Right cardiac atrium (tissue), 5 donors: ENCODE measurements around the gene ITIH3. TPM values are rescaled to one million over a fixed set of nuclear protein-coding genes. Genes with fewer than 3 reads are reported as not detected.
A peak's percentile ranks its signal among the peaks of the same experiment; 100 is the strongest.

Experiments
- ATAC-seq, 2 donors: fragments of 200-7000 bp; cut with Tn5 transposase; one replicate each; pipeline versions ENCODE4 v1.8.0 to v1.9.1; 2020; ENCODE audit warnings: moderate library complexity in 2 of 2, mild to moderate bottlenecking in 1 of 2
- DNase-seq, 3 donors: peaks; one replicate each; pipeline ENCODE4 v3.0.0-alpha.2; 2020
- H3K27ac ChIP-seq: one replicate; pipeline ENCODE4 v1.5.1; 2013; ENCODE audit warnings: mild to moderate bottlenecking, low read length, control low read depth, moderate library complexity
- H3K27me3 ChIP-seq: one replicate; pipeline ENCODE4 v1.6.1; 2013; ENCODE audit not compliant: control insufficient read depth, insufficient read depth
- H3K4me1 ChIP-seq: one replicate; pipeline ENCODE4 v1.6.1; 2013; ENCODE audit warnings: low read length; ENCODE audit not compliant: control insufficient read depth, insufficient read depth
- H3K4me3 ChIP-seq: one replicate; pipeline ENCODE4 v1.5.1; 2013; ENCODE audit warnings: low read length, control low read depth
- H3K9me3 ChIP-seq: one replicate; pipeline ENCODE4 v1.6.1; 2013; ENCODE audit warnings: low read length; ENCODE audit not compliant: control insufficient read depth
- WGBS: extraction: QIAGEN DNeasy Blood & Tissue Kit; methylation state at CpG from one replicate; pipeline ENCODE4 v1.1.7; 2013; 5-methylcytosine and 5-hydroxymethylcytosine counted together
- intact Hi-C, 4 donors: fragments of 100-400 bp; cut with DNase I; formaldehyde crosslinking; loops; one replicate each; pipeline versions ENCODE4 v1.11.0 to v1.14.0; 2022 to 2023
- polyA plus RNA-seq: library from polyadenylated mRNA; stranded (reverse); fragments of 200-250 nt; gene quantifications from one replicate; pipeline ENCODE4 v1.2.3, GENCODE V29; 2013
- total RNA-seq, 4 donors: library from RNA; stranded (reverse); fragmentation: NEBNext Ultra II Directional; extraction: Animal tissue kit (Norgen Biotek cat#: 25700); gene quantifications; one replicate each; pipeline ENCODE4 v1.2.1, GENCODE V29; 2021
- donor health status: healthy with polysubstance abuse.
- donor health status: DM: no; HTN: yes; CAD: no.
- donor health status: DM: no; HTN: no; CAD: no.
- donor health status: DM: no; HTN: yes; CAD: no; lungs with severe emphysema.
- donor health status: DM: yes; HTN: yes; CAD: no.

The ITIH3 gene
- total and polyA plus RNA-seq, 5 donors: 0.21 to 1.8 (median 0.51) TPM

DNA sequence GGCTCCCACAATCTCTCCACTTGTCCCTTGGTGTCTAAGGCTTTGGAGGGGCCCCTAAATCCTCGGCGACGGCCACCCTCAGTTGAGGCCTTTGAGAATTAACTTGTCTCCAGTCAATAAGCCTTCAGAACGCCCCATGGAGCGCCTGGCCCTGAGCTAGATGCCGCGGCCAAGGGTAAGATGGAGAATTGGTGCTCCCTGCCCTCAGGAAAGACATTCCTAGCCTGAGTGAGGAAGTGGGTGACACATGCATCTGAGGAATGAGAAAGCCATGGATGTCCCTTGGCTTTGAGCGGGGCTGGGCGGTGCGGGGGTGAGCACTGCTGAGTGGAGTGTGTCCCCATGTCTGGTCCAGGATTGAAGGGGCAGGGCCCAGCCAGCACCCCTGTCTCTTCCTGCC lies 22.6 kb downstream of the ITIH3 start:
- DNase-seq: peak in 1 of 3 donors; percentile 10
- WGBS: 97% methylated on average over 10 of the region's 10 CpGs
- no peak overlapping the region for H3K4me3 ChIP-seq
- no peak for ATAC-seq
- no peaks in the 10 kb centered on the region for H3K9me3 ChIP-seq
- intact Hi-C loops: no loop called here
- H3K27me3 ChIP-seq: no peaks in the 10 kb centered on the region
- H3K4me1 ChIP-seq: no peaks in the 10 kb centered on the region
- no peak overlapping the region for H3K27ac ChIP-seq

- no peak overlapping the region for H3K27ac ChIP-seq
Observed at GRCh38 chr3:52817860-52818259, 23.3 kb downstream of the ITIH3 start.

DNA sequence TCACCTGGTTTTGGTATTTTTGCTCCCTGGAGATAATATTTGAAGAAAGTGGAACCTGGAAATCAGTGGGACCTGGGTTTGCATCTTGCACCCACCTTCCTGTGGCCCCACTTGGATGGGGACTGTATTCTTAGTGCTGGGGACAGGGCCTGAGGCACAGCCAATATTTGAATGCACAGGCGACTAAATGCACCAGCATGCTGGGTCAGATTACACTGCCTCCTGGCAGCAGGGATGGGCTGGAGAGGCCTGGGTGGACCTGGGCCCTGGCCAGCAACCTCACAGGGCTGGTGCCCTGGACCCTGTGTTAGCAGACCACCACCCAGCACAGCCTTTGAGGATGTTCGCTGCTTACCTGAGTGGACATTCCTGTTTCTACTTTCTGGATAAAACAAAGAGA lies 25.3 kb downstream of the ITIH3 start:
- ATAC-seq: no peak
- WGBS: 79% methylated on average over 2 of the region's 2 CpGs
- intact Hi-C loops: no loop called here

More at GRCh38 chr3:52817860-52818259, 23.3 kb downstream of the ITIH3 start:
- H3K4me1 ChIP-seq: no peaks in the 10 kb centered on the region
- H3K9me3 ChIP-seq: no peaks in the 10 kb centered on the region
- H3K27me3 ChIP-seq: no peaks in the 10 kb centered on the region
- no peak overlapping the region for H3K4me3 ChIP-seq
- intact Hi-C loops: no loop called here
- peak in 1 of 3 donors; percentile 24 for DNase-seq
- ATAC-seq: no peak
- WGBS: 94% methylated on average over 7 of the region's 7 CpGs

GRCh38 chr3:52820736-52821135 lies 26.1 kb downstream of the ITIH3 start:
- H3K4me1 ChIP-seq: no peaks in the 10 kb centered on the region
- H3K27ac ChIP-seq: no peak overlapping the region
- H3K27me3 ChIP-seq: no peaks in the 10 kb centered on the region
- no peak overlapping the region for H3K4me3 ChIP-seq
- DNase-seq (peak in 1 of 3 donors; percentile 29), ATAC-seq (no peak)
- no peaks in the 10 kb centered on the region for H3K9me3 ChIP-seq
- intact Hi-C loops: no loop called here
- 63% methylated on average over 11 of the region's 11 CpGs for WGBS

More for the DNA sequence above, 25.3 kb downstream of the ITIH3 start:
- Histone ChIP-seq H3K9me3 (no peaks in the 10 kb centered on the region), H3K4me3 (no peak overlapping the region), H3K27ac (no peak overlapping the region), H3K27me3 (no peaks in the 10 kb centered on the region), H3K4me1 (no peaks in the 10 kb centered on the region)
- DNase-seq: no peak

DNA sequence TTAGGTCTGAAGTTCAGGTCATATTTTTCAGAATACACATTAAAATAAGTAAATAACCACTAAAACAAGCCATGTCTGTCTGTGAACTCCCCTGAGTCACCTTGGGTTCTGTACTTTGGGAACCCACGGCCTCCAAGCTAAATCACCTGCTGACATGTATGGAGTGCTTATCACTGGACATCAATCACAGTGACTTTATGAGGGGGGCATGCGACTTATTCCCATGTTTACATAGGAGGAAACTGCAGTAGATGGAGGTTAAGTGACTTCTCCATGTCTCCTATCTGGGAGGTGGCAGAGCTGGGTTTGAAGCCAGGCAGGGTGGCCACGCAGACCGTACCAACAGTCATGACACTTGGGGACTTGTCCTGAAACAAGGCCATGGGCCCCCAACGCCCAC lies 27.8 kb downstream of the ITIH3 start:
- intact Hi-C loops: no loop called here
- DNase-seq: peak in 2 of 3 donors; percentile 18 to 31
- ATAC-seq: no peak
- no peak overlapping the region for H3K27ac ChIP-seq
- no peak overlapping the region for H3K4me3 ChIP-seq
- no peaks in the 10 kb centered on the region for H3K4me1 ChIP-seq
- H3K9me3 ChIP-seq: no peaks in the 10 kb centered on the region
- 95% methylated on average over 5 of the region's 5 CpGs for WGBS
- no peaks in the 10 kb centered on the region for H3K27me3 ChIP-seq

GRCh38 chr3:52824037-52824436 lies 29.4 kb downstream of the ITIH3 start:
- H3K4me1 ChIP-seq: no peaks in the 10 kb centered on the region
- intact Hi-C loops: no loop called here
- H3K27me3 ChIP-seq: no peaks in the 10 kb centered on the region
- H3K9me3 ChIP-seq: no peaks in the 10 kb centered on the region
- DNase-seq (peak in 2 of 3 donors; percentile 39 to 43), ATAC-seq (no peak)
- no peak overlapping the region for H3K4me3 ChIP-seq
- no peak overlapping the region for H3K27ac ChIP-seq
- WGBS: 97% methylated on average over 10 of the region's 10 CpGs

- no peaks in the 10 kb centered on the region for H3K9me3 ChIP-seq
- ATAC-seq: no peak
- H3K4me1 ChIP-seq: peaks cover 2% of the 10 kb centered on the region
- DNase-seq: peak in 2 of 3 donors; percentile 2 to 14
- no peak overlapping the region for H3K4me3 ChIP-seq
- WGBS: 74% methylated on average over 9 of the region's 9 CpGs
- intact Hi-C loops: no loop called here
- no peaks in the 10 kb centered on the region for H3K27me3 ChIP-seq
- H3K27ac ChIP-seq: no peak overlapping the region
Observed at GRCh38 chr3:52827441-52827840, 32.8 kb downstream of the ITIH3 start.

DNA sequence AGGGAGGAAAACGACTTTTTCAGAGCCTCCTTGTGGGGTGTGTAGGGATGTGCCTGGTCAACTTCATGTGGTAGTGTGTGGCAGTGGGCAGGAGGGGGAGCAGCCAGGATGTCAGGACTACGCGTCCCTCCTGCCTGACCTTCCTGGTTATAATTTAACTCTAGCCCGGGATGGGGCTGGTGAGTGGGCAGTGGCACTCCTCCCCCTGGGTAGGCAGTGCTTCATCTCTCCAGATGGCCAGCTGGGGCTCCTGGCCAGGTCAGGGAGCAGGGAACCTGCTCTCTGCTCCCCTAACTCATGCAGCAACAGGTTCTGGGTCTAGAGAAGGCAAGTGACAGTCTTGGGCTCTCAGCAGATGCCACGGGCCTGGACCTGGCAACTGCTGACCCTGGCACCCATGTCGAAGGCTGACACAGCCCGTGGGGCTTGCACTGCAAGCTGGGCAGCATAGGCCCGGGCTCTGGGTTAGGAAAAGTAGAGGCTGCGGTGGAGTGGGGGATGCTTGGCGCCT lies 33.3 kb downstream of the ITIH3 start:
- intact Hi-C loops: no loop called here
- H3K27me3 ChIP-seq: no peaks in the 10 kb centered on the region
- DNase-seq: peak in 1 of 3 donors; percentile 13
- no peak for ATAC-seq
- H3K4me3 ChIP-seq: no peak overlapping the region
- 70% methylated on average over 10 of the region's 10 CpGs for WGBS
- H3K27ac ChIP-seq: no peak overlapping the region
- no peaks in the 10 kb centered on the region for H3K9me3 ChIP-seq
- peaks cover 2% of the 10 kb centered on the region for H3K4me1 ChIP-seq

DNA sequence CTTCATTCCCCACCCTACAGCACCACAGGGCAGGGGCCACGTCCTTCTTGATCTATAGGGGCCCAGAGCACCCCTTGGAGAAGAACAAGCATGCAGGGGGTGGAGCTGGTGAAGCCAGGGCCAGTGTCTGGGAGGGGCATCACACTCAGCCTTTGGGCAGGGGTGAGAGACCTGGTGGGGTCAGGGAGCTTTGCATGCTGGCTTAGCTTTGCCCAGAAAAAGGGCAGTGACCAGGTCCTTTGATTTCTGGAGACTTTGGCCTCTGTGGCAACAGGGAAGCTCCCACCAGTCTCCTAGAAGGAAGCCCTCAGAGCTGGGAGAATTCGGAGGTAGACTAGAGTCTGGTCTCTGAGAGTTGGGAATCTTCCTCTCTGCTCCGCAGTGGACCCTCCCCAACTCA lies 34.9 kb downstream of the ITIH3 start:
- 90% methylated on average over 3 of the region's 3 CpGs for WGBS
- no peak overlapping the region for H3K27ac ChIP-seq
- no peaks in the 10 kb centered on the region for H3K27me3 ChIP-seq
- ATAC-seq (no peak), DNase-seq (peak in 1 of 3 donors; percentile 5)
- no peaks in the 10 kb centered on the region for H3K9me3 ChIP-seq
- peaks cover 2% of the 10 kb centered on the region for H3K4me1 ChIP-seq
- intact Hi-C loops: no loop called here
- no peak overlapping the region for H3K4me3 ChIP-seq

GRCh38 chr3:52829906-52830463 lies 35.4 kb downstream of the ITIH3 start:
- no peak overlapping the region for H3K4me3 ChIP-seq
- 92% methylated on average over 10 of the region's 10 CpGs for WGBS
- ATAC-seq: no peak

DNA sequence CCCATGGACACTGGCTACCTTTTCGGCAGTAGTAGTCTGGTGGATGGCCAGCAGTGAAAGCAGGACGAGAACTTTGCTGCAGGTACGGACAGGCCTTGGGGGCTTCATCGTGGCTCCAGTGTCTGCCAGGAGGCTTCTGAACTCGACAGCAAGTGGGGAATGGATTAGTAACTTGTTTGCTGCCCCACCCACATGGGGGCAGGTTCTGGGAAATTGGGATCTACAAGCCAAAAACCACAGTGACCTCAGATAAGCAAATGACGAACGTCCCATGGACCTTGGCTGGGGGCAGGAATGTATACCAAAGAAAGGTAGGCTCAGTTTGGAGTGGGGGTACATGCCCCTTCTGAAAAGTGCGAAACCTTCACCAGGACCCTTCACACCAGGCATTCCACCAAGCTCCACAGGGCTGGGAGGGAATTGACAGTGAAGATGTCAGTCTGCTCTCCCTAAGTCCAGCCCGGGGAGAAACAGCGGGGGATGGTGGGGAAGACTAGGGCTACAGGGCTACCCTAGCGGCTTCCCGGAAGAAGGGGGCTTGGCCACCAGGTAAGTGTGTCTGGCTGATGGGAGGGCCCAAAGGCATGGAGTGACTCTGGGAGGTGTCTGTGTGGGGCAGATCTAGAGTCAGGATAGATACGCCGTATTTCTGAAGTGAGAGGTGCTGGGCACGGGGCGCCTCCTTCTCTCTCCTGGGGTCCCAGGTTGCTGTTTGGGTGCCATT lies 36.1 kb downstream of the ITIH3 start, which contains the start of gene ITIH4:
ITIH4 (minus strand) TSS at position 138 of the 724 bp plus-strand sequence; CDS start at position 108, 30 bp downstream.
- intact Hi-C loops: no loop called here
- DNase-seq (peak in 1 of 3 donors; percentile 49), ATAC-seq (no peak)
- Histone ChIP-seq H3K27me3 (no peaks in the 10 kb centered on the region), H3K27ac (no peak within 1 kb of the TSS), H3K9me3 (no peaks in the 10 kb centered on the region), H3K4me3 (no peak within 1 kb of the TSS), H3K4me1 (peaks cover 2% of the 10 kb centered on the region)
- WGBS: 74% methylated on average over 16 of the region's 16 CpGs

More at GRCh38 chr3:52829906-52830463, 35.4 kb downstream of the ITIH3 start:
- intact Hi-C loops: no loop called here
- no peaks in the 10 kb centered on the region for H3K9me3 ChIP-seq
- H3K4me1 ChIP-seq: peaks cover 2% of the 10 kb centered on the region
- peak in 1 of 3 donors; percentile 7 for DNase-seq
- H3K27ac ChIP-seq: no peak overlapping the region
- H3K27me3 ChIP-seq: no peaks in the 10 kb centered on the region
